ENCODE data around the gene TWIST2.

DNA sequence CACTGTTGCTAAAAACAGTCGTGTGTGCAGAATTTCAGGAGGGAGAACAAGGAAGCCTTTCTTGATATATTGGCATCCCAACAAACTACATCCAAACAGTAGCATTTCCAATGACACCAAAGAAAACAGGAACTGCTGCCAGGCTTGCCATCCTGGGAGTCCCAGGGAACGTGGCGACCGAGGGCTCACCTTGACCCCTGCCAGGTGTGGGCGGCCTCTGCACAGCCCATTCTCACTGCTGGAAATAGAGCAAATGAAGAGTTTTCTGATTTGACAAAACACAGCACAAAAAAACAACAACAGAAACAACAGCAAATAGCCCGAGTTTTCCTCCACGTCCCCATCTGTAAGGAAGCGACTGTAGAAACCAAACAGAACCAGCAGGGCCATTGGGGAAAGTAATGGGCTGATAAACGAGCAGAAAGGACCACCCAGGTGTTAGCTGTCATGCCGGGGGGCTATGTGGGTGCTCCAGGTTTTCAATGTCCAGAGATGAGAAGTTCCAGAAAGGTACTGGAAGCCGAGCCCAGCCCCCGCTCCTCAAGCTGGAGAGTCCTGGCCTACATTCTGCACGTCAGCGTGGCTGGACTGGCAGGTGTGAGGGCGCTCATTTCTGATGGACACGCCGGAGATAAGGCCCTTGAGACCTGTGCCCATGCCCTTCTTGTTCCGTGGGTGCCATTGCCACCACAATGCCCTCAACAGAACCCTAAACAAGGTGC lies 80.8 kb downstream of the TWIST2 start:
- no peak for TF ChIP-seq ESRRA (IDR thresholded peaks at IDR 0.05; ENCODE audit: low read length)
- TF ChIP-seq, protein P1, sequence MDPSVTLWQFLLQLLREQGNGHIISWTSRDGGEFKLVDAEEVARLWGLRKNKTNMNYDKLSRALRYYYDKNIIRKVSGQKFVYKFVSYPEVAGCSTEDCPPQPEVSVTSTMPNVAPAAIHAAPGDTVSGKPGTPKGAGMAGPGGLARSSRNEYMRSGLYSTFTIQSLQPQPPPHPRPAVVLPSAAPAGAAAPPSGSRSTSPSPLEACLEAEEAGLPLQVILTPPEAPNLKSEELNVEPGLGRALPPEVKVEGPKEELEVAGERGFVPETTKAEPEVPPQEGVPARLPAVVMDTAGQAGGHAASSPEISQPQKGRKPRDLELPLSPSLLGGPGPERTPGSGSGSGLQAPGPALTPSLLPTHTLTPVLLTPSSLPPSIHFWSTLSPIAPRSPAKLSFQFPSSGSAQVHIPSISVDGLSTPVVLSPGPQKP (IDR thresholded peaks at IDR 0.05; ENCODE audit: low read depth, low read length), result no peak
